Epidermal melanocyte (primary cell): ENCODE measurements around the gene CFAP210.
"Not testable (repeated sequence)": the region's sequence is repeated elsewhere in the genome, so short reads cannot be mapped to it uniquely, and the experiment has no call there.

ENCODE experiments used
- DNase-seq: peaks from one replicate; pipeline ENCODE4 v3.0.0; 2011; ENCODE audit warnings: low spot score; ENCODE audit not compliant: insufficient read length

Gene CFAP210

DNA sequence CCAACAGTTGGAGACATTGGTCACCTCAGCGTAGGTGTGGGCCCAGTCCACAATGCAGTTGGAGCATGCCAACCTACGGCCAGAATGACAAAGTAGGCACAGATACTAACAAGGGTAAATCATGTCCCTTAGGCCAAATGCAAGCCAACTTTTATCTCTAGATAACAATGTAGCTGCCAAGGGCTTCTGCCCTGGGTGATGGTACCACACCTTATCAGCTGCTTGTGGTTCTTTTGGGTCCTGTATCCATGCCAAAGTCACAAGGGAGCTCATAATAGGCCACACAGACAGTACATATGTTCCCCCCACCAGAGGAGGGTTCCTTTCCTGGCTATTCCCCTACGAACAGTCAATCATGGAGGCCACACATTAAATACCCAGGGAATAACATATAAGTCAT is 19.1 kb upstream of the CFAP210 start:
- no peak for DNase-seq

DNA sequence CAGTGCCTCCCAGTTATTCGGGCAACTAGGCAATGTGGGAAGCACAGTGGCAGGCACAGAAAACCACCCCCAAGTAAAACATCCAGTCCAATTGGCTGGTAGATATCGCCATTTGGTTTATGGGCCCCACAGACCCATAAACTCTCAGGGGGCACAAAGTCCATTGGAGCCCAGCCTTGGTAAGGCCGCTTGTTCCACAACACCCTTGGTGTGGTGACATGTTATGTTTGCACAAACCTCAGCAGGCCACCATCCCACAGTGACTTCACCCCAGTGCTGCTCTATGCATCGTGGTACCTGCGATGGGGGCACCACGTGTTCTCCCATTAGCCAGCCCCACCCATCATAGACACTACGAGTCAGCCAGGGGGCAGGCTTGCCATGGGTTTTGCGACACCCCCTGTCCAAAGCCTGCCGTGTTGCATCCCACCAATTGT is 18.6 kb upstream of the CFAP210 start:
- no peak for DNase-seq

DNA sequence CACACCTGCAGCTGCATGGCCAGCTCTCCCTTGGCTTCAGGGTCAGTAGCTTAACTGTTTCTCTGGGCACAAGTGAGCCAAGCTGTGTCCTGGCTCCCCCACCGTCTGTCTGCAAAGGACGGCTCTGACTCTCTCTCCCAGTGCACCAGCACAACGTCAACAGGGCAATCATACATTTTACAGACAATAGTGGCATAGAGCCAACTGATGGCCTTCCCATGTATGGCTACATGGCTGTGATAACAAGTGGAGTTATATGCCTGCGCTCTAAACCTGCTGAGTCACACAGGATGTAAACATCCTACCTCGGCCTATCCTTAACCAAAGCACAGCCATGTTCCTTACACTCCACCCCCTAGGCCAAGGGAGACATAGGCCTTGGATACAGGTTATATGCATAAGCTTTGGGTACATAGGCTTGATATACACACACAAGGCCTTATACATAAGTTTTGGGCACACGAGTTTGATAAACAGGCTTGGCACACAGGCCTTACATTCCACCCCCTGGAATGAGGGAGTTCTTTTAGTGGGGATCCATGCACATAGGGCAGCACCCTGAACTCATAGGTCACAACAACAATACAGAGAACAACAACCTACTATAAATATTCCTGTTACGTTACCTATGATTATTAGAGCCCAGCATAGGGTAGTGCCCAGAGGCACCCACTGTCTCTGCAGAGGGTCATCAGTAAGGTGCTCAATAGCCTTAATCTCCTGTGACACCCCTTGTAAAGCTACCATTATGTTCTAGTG is 17.7 kb upstream of the CFAP210 start:
- no peak for DNase-seq

DNA sequence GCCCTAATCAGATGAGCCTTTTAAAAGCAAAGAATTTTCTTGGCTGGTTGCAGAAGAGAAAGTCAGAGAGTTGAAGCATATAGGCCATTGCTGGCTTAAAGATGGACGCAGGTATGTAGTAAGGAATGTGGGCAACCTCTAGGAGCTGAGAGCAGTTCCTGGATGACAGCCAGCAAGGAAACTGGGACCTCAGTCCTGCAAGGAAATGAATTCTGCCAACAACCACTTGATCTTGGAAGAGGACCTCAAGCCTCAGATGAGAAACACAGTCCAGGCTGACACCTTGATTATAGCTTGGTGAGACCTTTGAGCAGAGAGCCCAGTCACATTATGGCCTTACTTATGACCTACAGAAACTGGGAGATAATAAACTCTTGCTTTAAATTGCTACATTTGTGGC is 15.8 kb upstream of the CFAP210 start:
- no peak for DNase-seq

DNA sequence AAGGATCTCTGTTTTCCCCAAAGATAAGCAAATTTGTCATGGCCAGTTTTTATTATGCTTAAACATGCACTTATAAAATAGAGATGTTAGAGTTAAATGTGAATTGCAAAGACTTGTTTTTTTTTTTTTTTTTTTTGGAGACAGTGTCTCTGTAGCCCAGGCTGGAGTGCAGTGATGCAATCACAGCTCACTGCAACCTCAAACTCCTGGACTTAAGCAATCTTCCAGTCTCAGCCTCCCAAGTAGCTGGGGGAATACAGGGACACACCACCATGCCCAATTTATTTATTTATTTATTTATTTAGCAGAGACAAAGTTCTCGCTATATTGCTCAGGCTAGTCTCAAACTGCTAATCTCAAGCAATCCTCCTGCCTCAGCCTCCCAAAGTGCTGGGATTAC is 15.1 kb upstream of the CFAP210 start:
- no peak for DNase-seq

DNA sequence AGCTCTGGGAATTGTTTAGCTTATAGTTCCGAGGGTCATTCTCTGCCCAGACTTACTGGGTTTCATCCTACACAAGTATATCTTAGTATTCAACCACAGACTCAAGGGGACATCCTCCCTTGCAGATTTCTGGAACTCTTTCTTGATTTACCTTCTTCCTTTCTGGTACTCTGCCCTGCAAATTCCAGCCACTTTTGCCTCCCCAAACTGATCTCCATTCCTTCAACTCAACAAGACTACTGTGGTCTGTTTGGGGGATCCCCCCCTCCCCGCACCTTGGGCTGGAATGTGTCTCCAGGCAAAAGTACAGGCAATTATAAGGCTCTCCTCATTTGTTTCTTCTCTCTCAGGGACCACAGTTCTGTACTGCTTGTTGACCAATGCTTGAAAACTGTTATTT is 13.4 kb upstream of the CFAP210 start:
- DNase-seq, result no peak

DNA sequence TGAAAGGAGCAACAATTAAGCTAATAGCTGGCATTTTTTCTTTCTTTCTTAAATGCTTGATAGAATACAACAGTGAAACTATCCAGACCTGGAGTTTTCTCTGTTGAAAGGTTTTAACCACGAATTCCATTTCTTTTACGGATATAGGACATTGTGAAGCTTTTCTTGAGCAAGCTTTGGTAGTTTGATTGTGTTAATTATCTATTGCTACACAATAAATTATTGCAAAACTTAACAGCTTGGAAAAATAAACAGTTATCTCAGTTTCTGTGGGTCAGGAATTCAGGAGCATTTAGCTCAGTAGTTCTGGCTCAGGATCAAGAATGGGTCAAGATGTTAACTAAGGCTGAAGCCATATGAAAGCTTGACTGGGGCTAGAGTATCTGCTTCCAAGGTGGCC is 11.7 kb upstream of the CFAP210 start:
- DNase-seq, result no peak

DNA sequence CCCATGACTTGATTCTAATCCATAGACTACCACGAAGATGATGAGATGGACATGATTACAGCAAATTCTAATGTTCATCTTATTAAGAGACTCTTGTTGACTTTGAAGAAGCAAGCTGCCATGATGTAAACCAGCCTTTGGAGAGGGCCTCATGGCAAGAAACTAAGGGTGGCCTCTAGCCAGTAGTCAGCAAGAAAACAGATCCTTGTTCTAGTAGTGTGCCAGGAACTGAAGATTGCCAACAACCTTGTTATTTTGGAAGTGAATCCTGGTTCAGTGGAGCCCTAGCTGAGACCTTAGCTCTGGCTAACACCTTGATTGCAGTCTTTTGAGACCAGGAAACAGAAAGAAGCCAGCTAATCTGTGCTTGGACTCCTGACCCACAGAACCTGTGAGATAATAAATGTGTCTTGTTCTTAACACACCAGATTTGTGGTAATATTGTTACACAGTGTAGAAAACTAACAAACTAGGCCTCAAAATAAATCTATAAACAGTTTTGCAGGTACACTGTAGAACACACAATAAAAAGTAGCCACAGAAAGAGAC is 10.0 kb upstream of the CFAP210 start:
- DNase-seq, result no peak

DNA sequence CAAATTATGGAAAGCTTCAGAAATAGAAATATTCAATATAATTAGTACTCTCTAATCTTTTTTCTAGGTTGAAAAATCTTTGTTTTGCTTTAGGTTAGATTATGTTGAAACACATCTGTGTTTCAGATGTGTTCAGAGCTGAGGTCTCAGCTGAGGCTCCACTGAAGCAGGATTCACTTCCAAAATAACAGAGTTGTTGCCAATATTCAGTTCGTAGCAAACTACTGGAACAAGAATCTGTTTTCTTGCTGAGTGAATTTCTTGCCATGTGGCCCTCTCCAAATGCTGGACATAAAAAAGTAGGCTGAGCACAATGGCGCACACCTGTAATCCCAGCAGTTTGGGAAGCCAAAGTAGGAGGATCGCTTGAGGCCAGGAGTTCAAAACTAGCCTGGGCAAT is 8.8 kb upstream of the CFAP210 start:
- DNase-seq, result no peak

DNA sequence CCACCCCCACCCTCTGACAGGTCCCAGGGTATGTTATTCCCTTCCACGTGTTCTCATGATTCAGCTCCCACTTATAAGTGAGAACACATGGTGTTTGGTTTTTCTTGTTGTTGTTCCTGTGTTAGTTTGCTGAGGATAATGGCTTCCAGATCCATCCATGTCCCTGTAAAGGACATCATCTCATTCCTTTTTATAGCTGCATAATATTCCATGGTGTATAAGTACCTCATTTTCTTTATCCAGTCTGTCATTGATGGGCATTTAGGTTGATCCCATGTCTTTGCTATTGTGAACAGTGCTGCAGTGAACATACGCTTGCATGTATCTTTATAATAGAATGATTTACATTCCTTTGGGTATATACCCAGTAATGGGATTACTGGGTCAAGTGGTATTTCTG is 5.0 kb upstream of the CFAP210 start:
- not testable (repeated sequence) for DNase-seq

DNA sequence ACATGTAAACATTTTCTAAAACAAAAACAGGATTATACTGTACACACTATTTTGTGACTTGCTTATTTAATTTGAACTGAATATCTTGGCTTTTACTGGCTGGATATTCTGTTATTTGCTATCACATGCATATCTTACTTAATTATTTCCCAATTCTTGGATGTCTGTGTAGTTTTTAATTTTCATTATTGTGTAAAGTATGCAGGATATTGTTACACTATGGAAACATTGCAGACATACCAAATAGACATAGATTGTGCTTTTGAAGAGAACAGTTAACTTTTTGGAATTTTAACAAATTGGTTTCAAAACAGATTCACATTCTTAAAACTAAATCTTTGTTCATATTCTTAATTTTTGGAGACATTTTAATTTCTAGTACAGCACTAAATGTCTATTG is 2.2 kb upstream of the CFAP210 start:
- DNase-seq, result no peak

DNA sequence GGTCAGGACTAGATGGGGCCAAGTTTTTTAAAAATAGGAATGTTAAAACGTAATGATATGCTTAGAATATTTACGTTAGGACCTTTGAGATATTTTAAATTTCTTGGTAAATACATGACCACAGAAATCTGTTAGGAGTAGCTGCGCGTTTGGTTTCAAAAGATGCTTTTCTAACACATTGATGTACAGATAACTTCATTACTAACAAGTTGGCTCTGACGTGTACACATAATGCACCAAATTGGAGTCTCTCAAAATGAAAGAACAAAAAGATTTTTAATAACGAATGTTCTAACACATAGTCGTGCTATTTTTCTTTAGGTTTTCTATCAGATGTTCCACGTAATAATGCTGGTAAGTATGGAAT is 672 bp upstream of the CFAP210 start:
- no peak for DNase-seq

DNA sequence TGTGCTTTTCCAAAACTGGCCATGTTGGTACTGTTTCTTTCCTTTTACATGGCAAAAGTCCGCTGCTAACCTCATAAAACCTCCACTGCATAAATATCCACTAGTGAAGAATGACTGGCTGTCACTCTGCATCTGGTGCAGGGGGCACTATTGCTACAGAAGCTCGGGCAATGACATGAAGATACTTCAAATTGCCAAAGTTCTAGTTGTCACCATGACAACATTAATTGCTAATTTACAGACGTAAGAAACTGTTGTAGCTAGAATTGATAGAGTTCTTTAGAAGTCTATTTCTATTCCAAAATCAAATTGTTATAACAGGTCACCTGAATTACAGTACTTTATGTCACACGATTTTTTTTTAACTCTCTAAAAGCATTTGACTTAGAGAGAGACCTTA is 845 bp downstream of the CFAP210 start:
- no peak for DNase-seq

DNA sequence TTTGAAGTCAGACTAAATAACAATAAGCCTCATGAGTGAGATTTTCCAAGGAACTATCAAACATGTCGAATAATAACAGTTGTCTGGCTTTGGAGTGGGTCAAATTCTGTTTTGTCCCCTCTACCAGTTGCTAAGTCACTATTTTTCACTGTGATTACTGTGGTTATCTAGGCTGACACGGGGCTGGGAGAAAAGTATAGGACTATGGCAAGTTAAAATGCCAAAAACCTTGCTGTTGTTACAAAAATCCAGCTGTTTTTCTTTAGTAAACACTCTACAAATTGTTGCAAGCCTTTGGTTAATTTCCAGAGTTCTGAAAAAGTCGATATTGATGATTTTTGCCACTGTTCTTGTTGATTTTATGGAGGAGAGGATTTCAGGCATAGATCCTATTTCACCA is 1.5 kb downstream of the CFAP210 start:
- no peak for DNase-seq

DNA sequence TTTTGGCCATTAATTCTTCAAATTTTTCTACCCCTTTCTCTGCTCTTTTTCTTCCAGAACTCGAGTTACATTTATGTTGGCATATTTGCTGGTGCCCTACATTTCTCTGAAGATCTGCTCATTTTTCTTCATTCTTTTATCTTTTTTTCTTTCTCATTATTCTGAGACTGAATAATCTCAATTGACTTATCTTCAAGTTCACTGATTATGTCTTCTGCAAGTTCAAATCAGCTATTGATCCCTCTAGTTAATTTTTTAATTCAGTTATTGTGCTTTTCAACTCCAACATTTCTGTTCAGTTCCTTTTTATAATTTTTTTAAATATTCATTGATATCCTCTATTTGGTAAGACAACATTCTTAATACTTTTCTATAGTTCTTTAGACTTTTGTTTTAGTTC is 3.2 kb downstream of the CFAP210 start:
- DNase-seq, result no peak

DNA sequence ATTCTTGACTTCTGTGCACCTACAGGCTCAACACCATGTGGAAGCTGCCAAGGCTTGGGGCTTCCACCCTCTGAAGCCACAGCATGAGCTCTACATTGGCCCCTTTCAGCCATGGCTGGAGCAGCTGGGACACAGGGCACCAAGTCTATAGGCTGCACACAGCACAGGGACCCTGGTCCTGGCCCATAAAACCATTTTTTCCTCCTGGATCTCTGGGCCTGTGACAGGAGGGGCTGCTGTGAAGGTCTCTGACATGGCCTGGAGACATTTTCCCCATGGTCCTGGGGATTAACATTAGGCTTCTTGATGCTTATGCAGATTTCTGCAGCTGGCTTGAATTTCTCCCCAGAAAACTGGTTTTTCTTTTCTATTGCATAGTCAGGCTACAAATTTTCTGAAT is 6.3 kb downstream of the CFAP210 start:
- DNase-seq, result not testable (repeated sequence)

DNA sequence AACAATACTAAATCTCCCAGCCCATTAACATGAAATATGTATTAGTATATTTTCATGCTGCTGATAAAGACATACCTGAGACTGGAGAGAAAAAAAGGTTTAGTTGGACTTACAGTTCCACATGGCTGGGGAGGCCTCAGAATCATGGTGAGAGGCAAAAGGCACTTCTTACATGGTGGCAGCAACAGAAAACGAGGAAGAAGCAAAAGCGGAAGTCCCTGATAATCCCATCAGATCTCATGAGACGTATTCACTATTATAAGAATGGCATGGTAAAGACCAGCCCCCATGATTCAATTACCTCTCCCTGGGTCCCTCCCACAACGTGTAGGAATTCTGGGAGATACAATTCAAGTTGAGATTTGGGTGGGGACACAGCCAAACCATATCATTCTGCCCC is 7.4 kb downstream of the CFAP210 start:
- DNase-seq, result not testable (repeated sequence)

DNA sequence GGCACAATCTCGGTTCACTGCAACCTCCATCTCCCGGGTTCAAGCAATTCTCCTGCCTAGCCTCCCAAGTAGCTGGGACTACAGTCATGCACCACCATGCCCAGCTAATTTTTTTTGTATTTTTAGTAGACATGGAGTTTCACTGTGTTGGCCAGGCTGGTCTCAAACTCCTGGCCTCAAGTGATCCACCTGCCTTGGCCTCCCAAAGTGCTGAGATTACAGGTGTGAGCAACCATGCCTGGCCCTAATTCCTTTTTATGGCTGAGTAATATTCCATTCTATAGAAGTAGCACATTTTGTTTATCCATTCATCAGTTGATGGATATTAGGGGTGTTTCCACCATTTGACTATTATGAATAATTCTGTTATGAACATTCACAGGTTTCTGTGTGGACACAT is 9.5 kb downstream of the CFAP210 start:
- DNase-seq, result not testable (repeated sequence)

DNA sequence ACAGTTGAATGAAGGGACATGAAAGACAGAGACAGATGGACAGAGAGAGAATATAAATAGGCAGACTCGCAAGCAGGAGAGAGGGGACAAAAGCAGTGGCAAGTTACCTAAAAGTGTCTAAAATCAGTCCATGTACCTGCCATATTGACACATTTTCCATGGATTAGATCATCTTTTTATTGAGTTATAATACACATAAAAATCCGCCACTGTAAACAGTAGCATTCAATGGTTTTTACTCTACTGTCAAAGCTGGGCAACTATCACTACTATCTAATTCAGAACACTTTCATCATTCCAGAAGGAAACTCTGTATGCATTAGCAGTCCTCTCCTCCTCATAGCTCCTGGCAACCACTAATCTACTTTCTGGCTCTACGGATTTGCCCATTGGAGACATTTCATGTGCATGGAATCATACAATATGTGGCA is 10.1 kb downstream of the CFAP210 start:
- DNase-seq, result no peak

DNA sequence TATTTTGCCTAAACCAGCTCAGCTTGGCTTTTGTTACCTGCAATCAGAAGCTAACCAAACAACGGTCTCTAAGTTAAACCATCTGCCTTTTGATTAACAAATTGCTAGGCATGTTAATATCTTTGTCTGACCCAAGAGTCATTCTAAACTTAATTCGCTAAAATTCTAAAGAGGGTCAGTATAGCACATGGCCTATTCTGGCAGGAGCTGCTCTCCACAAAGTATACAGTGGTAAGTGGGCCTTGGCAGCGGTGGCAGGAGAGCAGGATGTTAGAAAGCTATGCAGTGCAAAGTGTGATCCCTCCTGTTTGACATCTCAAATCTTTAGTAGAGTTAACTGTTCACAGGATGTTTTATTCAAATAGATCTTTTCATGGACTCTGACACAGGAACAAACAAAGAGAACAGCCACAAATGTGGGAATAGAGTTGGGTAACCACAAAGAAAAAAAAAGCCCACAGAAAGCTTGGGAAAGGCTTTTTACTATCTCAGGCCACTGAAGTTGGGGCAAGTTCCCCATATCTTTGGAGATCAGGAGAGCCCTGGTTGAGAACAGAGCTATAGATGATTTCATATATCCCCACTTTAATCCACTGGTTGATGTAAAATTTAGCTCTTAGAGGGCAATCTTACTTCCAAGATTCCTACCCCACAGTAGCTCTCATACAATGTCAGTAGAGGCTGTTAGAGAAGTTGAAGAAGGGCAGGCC is 10.6 kb downstream of the CFAP210 start:
- DNase-seq, result no peak

DNA sequence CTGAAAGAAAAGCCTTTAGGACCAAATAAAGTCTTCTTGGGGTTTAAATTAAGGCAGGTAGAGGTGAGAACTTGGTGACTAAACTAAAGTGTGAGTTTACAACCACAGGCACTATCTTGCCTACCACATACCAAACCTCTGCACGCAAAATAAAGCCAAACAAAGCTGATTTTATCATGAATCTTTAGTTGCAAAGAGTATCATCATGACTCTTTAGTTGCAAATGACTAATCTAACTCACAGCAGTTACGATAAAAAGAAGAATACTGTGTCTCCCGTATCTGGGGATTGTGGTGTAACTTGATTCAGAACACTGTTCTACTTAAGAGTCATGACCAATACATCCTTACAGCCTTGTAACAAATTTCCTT is 11.2 kb downstream of the CFAP210 start:
- DNase-seq, result no peak

DNA sequence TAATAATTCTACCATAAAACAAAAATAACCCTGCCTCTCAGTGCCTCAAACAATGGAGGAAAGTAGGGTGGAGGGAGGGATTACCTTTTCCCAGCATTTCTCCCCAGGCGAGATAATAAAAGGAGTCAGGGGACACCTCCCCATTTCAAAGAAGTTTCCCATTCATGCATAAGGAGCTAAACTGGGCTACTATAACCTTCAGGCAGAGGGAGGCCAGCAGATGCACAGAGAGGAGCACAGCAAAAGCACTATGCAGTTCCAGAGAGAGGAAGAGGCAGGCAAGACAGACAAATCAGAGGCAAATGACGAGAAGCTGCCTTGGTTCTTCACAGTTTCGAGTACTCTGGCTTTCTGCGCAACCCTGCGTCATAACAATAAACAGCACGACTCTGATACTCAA is 17.4 kb downstream of the CFAP210 start:
- no peak for DNase-seq

DNA sequence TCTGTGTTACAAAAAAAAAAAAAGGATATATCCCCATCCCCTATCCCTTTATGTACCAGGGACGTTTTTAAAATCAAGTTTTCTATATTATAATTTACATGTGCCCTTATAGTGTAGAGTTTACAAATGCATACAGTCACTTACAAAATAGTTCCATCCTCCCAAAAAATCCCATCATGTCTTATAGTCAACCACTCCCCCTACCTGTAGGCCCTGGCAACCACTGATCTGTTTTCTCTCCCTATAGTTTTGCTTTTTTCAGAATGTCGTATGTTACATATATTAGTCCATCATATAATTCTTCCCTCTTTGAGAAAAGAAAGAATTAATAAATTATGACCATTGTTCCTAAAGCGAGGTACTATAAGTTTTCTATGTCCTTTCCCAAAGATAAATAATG is 17.8 kb downstream of the CFAP210 start:
- no peak for DNase-seq
